ENCODE data around the gene GAMT.

Gene GAMT

GRCh38 chr19:1445932-1446712, 44.8 kb upstream of the GAMT start:
- POLR2A ChIA-PET = interaction anchor here (0.8 kb wide), 1 partner anchor 20 kb away, joined by 4 read pairs; no protein-coding TSS in a partner anchor
- CTCF ChIA-PET = interaction anchor here (1.9 kb wide), 1 partner anchor 8 kb away, joined by 9 read pairs; no protein-coding TSS in a partner anchor
- peak; percentile 56 for DNase-seq (ENCODE audit: extremely low spot score)
- TF ChIP-seq ZNF384 (IDR thresholded peaks at IDR 0.05) (no peak), LEF1 (IDR thresholded peaks at IDR 0.05; ENCODE audit: borderline replicate concordance) (no peak), BHLHE40 (IDR thresholded peaks at IDR 0.05; ENCODE audit: borderline replicate concordance) (no peak), L3MBTL2 (conservative IDR thresholded peaks at IDR 0.05) (no peak), NFRKB (IDR thresholded peaks at IDR 0.05) (no peak), FOXM1 (IDR thresholded peaks at IDR 0.05; ENCODE audit: borderline replicate concordance) (no peak), FOXA1 (IDR thresholded peaks at IDR 0.05) (no peak), TARDBP (IDR thresholded peaks at IDR 0.05) (no peak), CTBP1 (IDR thresholded peaks at IDR 0.05; ENCODE audit: borderline replicate concordance) (no peak), FOXK2 (IDR thresholded peaks at IDR 0.05) (no peak), SP1 (IDR thresholded peaks at IDR 0.05) (no peak), ARNT (IDR thresholded peaks at IDR 0.05) (no peak), PKNOX1 (IDR thresholded peaks at IDR 0.05) (no peak), ELF4 (IDR thresholded peaks at IDR 0.05) (no peak), SUZ12 (IDR thresholded peaks at IDR 0.05) (no peak), HDGF (IDR thresholded peaks at IDR 0.05; ENCODE audit: borderline replicate concordance) (no peak)

- CTCF ChIA-PET = interaction anchor here (1.9 kb wide), 1 partner anchor 8 kb away, joined by 9 read pairs; no protein-coding TSS in a partner anchor
- POLR2A ChIA-PET = interaction anchor here (0.8 to 2.2 kb wide), 3 partner anchors 7 to 176 kb away, joined by 3 to 6 read pairs (median 4); partner anchors contain the start of gene CIRBP
- peak; percentile 81 for DNase-seq (ENCODE audit: extremely low spot score)
- TF ChIP-seq ARNT (IDR thresholded peaks at IDR 0.05) (no peak), ZNF384 (IDR thresholded peaks at IDR 0.05) (no peak), PKNOX1 (IDR thresholded peaks at IDR 0.05) (no peak), CTBP1 (IDR thresholded peaks at IDR 0.05; ENCODE audit: borderline replicate concordance) (no peak), HDGF (IDR thresholded peaks at IDR 0.05; ENCODE audit: borderline replicate concordance) (no peak; the same call in 1 of the 2 replicates), NFRKB (IDR thresholded peaks at IDR 0.05) (no peak), FOXK2 (IDR thresholded peaks at IDR 0.05) (no peak), FOXM1 (IDR thresholded peaks at IDR 0.05; ENCODE audit: borderline replicate concordance) (no peak), SP1 (IDR thresholded peaks at IDR 0.05) (no peak)
These were observed 44.0 kb upstream of the GAMT start for GRCh38 chr19:1445185-1445931.

DNA sequence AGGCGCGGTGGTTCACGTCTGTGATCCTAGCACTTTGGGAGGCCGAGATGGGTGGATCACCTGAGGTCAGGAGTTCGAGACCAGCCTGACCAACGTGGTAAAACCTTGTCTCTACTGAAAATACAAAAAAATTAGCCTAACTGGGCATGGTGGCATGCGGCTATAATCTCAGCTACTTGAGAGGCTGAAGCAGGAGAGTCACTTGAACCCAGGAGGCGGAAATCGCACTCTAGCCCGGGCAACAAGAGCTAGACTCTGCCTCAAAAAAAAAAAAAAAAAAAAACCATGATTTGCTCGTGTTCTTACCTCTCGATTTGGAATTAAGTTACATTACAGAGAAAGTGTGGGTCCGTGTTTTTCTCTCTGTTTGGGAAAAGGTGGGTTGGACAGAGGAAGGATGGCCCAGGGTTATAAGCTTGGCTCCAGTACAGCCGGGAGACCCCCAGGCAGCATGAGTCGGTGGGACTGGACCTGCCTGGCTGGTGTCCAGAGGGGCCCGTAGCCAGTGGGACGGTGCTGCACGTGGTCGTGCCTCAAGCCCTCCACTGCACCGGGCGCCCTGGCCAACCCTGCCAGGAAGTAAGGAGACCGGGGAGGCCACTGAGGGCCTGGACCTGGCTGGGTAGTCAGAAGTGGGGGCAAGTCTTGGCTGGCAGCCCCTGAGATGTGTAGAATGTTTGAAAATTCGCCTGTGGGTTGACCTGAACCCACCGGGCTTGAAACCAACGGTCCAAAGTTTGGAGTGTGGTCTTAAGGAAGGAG, 40.5 kb upstream of the GAMT start:
- no peak for DNase-seq (ENCODE audit: extremely low spot score)
- peak; percentile 49; the same call in 1 of the 2 replicates for TF ChIP-seq ZNF384 (IDR thresholded peaks at IDR 0.05)
- TF ChIP-seq ELF4 (IDR thresholded peaks at IDR 0.05) = no peak
- no peak for TF ChIP-seq CTBP1 (IDR thresholded peaks at IDR 0.05; ENCODE audit: borderline replicate concordance)
- ChIA-PET POLR2A (interaction anchor here (1.3 to 2.8 kb wide), 2 partner anchors 10 to 172 kb away, joined by 4 to 16 read pairs; partner anchors contain the start of gene CIRBP), CTCF (no interaction called here)

GRCh38 chr19:1441022-1441426, 39.7 kb upstream of the GAMT start:
- no peak for TF ChIP-seq ARNT (IDR thresholded peaks at IDR 0.05)
- TF ChIP-seq NFRKB (IDR thresholded peaks at IDR 0.05) = no peak
- no peak for TF ChIP-seq LEF1 (IDR thresholded peaks at IDR 0.05; ENCODE audit: borderline replicate concordance)
- no peak for TF ChIP-seq FOXM1 (IDR thresholded peaks at IDR 0.05; ENCODE audit: borderline replicate concordance)
- no peak for TF ChIP-seq HDGF (IDR thresholded peaks at IDR 0.05; ENCODE audit: borderline replicate concordance)
- no peak for TF ChIP-seq ZNF384 (IDR thresholded peaks at IDR 0.05)
- TF ChIP-seq BHLHE40 (IDR thresholded peaks at IDR 0.05; ENCODE audit: borderline replicate concordance) = no peak
- no peak for TF ChIP-seq SUZ12 (IDR thresholded peaks at IDR 0.05)
- TF ChIP-seq SP1 (IDR thresholded peaks at IDR 0.05) = no peak
- TF ChIP-seq FOXA1 (IDR thresholded peaks at IDR 0.05) = no peak
- no peak for TF ChIP-seq CTBP1 (IDR thresholded peaks at IDR 0.05; ENCODE audit: borderline replicate concordance)
- TF ChIP-seq PKNOX1 (IDR thresholded peaks at IDR 0.05) = no peak
- TF ChIP-seq TARDBP (IDR thresholded peaks at IDR 0.05) = no peak
- TF ChIP-seq ELF4 (IDR thresholded peaks at IDR 0.05) = no peak
- no peak for TF ChIP-seq FOXK2 (IDR thresholded peaks at IDR 0.05)
- TF ChIP-seq L3MBTL2 (conservative IDR thresholded peaks at IDR 0.05) = no peak
- CTCF ChIA-PET = no interaction called here
- DNase-seq (ENCODE audit: extremely low spot score) = no peak
- POLR2A ChIA-PET = interaction anchor here (1.2 kb wide), 1 partner anchor 172 kb away, joined by 3 read pairs; the partner anchor contains the start of gene CIRBP

DNA sequence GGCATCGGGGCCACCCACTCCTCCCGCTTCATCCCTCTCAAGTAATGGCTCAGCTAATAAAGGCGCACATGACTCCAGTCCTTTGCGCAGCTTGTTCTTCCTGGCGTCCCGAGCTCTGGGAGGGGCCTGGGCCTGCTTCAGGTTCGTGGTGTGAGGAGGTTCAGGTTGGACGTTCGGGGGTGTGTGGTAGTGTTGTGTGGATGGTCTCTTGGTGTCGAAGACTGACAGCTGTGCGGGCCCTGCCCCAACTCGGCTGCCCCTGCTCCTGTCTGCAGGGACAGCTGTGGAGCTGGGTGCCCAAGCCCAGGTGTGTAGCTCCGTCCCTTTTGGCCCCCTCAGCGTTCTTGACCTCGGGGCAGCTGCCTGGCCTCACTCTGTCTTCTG, 39.1 kb upstream of the GAMT start:
- ChIA-PET POLR2A (interaction anchor here (0.7 to 1.2 kb wide), 3 partner anchors 14 to 172 kb away, joined by 3 read pairs; partner anchors contain the start of gene CIRBP), CTCF (no interaction called here)
- no peak for TF ChIP-seq FOXM1 (IDR thresholded peaks at IDR 0.05; ENCODE audit: borderline replicate concordance)
- no peak for TF ChIP-seq ARNT (IDR thresholded peaks at IDR 0.05)
- no peak for TF ChIP-seq ZNF384 (IDR thresholded peaks at IDR 0.05)
- TF ChIP-seq FOXK2 (IDR thresholded peaks at IDR 0.05) = no peak
- no peak for TF ChIP-seq CTBP1 (IDR thresholded peaks at IDR 0.05; ENCODE audit: borderline replicate concordance)
- no peak for TF ChIP-seq SUZ12 (IDR thresholded peaks at IDR 0.05)
- TF ChIP-seq HDGF (IDR thresholded peaks at IDR 0.05; ENCODE audit: borderline replicate concordance) = no peak
- TF ChIP-seq NFRKB (IDR thresholded peaks at IDR 0.05) = no peak
- TF ChIP-seq BHLHE40 (IDR thresholded peaks at IDR 0.05; ENCODE audit: borderline replicate concordance) = no peak
- no peak for DNase-seq (ENCODE audit: extremely low spot score)
